ENCODE measurements around the gene TMEM203.

- TF ChIP-seq POLR2AphosphoS5 (IDR thresholded peaks at IDR 0.05; ENCODE audit: low read depth) (no peak), GABPA (IDR thresholded peaks at IDR 0.05; ENCODE audit: low read depth) (no peak), CTCF (IDR thresholded peaks at IDR 0.05; ENCODE audit: insufficient read depth, low read length) (no peak), REST (IDR thresholded peaks at IDR 0.05; ENCODE audit: insufficient replicate concordance, low read depth) (no peak)
Measured at GRCh38 chr9:137228968-137229896, 23.8 kb upstream of the TMEM203 start.

Data from HL-60 (cell line).